Measurements from ENCODE around the gene RNU2-63P. TPM values are rescaled to one million over a fixed set of nuclear protein-coding genes. Genes with fewer than 3 reads are reported as not detected.

RNU2-63P gene
- total RNA-seq, 4 donors from 2014 or later, result not detected

DNA sequence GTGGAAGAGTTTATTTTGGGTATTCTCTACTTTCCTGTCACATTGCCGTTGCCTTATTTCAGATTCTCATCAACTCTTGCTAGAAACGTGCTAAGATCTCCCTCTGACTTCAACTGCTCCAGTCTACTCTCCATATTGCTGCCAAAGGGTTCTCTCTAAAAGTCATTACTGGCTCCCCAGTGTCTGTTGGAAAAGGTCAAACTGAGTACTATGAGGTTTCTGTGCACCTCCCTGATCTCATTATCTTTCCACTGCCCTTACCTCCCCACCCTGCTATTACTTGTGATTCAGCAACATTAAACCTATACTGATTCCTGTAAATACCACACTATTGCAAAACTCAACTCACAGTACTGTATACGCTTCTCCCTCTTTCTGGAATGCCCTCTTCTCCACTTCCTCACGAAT is 41.1 kb upstream of the RNU2-63P start:
- WGBS, 2 donors, result 62 to 72% methylated on average over 4 of the region's 4 CpGs
- no peak for DNase-seq (ENCODE audit: low spot score in 2 of 2)
- intact Hi-C loops (cut with DNase I; ENCODE audit: low total_unique reads), result loop anchor here (10.0 kb wide), 1 partner anchor 117 kb away; the partner anchor contains the start of gene THNSL2
- TF ChIP-seq POLR2A (IDR thresholded peaks at IDR 0.05), result no peak
- TF ChIP-seq, protein P1, sequence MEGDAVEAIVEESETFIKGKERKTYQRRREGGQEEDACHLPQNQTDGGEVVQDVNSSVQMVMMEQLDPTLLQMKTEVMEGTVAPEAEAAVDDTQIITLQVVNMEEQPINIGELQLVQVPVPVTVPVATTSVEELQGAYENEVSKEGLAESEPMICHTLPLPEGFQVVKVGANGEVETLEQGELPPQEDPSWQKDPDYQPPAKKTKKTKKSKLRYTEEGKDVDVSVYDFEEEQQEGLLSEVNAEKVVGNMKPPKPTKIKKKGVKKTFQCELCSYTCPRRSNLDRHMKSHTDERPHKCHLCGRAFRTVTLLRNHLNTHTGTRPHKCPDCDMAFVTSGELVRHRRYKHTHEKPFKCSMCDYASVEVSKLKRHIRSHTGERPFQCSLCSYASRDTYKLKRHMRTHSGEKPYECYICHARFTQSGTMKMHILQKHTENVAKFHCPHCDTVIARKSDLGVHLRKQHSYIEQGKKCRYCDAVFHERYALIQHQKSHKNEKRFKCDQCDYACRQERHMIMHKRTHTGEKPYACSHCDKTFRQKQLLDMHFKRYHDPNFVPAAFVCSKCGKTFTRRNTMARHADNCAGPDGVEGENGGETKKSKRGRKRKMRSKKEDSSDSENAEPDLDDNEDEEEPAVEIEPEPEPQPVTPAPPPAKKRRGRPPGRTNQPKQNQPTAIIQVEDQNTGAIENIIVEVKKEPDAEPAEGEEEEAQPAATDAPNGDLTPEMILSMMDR (IDR thresholded peaks at IDR 0.05), result no peak
- H3K4me3 ChIP-seq (ENCODE audit: low read depth, poor library complexity, severe bottlenecking), result no peak overlapping the region

GRCh38 chr2:88055371-88056128 is 39.2 kb upstream of the RNU2-63P start, which contains the start of gene KRCC1:
KRCC1 (minus strand) TSS chr2:88055783; CDS start chr2:88028563, 27,220 bp downstream.
- peak within 1 kb of the TSS; percentile 96 for H3K4me3 ChIP-seq (ENCODE audit: low read depth, poor library complexity, severe bottlenecking)
- intact Hi-C loops (cut with DNase I; ENCODE audit: low total_unique reads), result loop anchor here (10.0 kb wide), 1 partner anchor 119 kb away; the partner anchor contains the start of gene THNSL2
- TF ChIP-seq, protein P1 (IDR thresholded peaks at IDR 0.05), result no peak
- peak in 1 of 2 donors; percentile 36 for TF ChIP-seq POLR2A (IDR thresholded peaks at IDR 0.05)
- 0 to 1% methylated on average over 29 to 63 of the region's 77 CpGs for WGBS, 2 donors
- DNase-seq (ENCODE audit: low spot score in 2 of 2), result peak; percentile 94 to 99

DNA sequence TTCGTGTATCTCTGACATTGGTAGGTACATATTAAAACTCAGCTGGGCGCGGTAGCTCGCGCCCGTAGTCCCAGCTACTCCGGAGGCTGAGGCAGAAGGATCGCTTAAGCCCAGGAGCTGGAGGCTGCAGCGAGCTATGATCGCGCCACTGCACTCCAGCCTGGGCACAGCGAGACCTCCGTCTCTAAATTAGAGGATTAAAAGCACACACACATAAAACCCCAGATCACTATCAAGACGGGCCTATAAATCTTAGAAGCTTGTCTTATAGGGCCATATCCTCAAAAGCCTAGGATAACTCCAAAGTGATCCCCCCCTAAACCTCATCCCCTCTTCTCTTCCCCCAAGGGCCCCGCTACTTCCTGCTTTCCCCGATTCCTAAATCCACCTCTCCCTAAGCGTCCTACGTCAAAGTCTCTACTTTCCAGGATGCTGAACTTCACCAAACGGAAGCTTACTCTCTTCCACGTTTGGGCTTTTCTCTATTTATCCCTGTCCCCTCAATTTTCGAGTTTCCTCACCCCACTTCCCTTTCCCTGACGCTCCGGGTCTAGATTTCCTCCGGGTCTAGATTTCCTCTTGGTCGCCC is 38.5 kb upstream of the RNU2-63P start:
- peak overlapping the region; percentile 96 for H3K4me3 ChIP-seq (ENCODE audit: low read depth, poor library complexity, severe bottlenecking)
- WGBS, 2 donors, result 24 to 25% methylated on average over 25 of the region's 25 CpGs
- intact Hi-C loops (cut with DNase I; ENCODE audit: low total_unique reads), result loop anchor here (10.0 kb wide), 1 partner anchor 120 kb away; the partner anchor contains the start of gene THNSL2
- TF ChIP-seq POLR2A (IDR thresholded peaks at IDR 0.05), result no peak
- TF ChIP-seq, protein P1 (IDR thresholded peaks at IDR 0.05), result no peak
- DNase-seq (ENCODE audit: low spot score in 2 of 2), result no peak

GRCh38 chr2:88053934-88054781 is 37.8 kb upstream of the RNU2-63P start:
- DNase-seq (ENCODE audit: low spot score in 2 of 2), result no peak
- 37 to 44% methylated on average over 10 of the region's 10 CpGs for WGBS, 2 donors
- TF ChIP-seq POLR2A (IDR thresholded peaks at IDR 0.05), result no peak
- TF ChIP-seq, protein P1 (IDR thresholded peaks at IDR 0.05), result no peak
- peak overlapping the region; percentile 96 for H3K4me3 ChIP-seq (ENCODE audit: low read depth, poor library complexity, severe bottlenecking)
- intact Hi-C loops (cut with DNase I; ENCODE audit: low total_unique reads), result loop anchor here (10.0 kb wide), 1 partner anchor 121 kb away; the partner anchor contains the start of gene THNSL2

DNA sequence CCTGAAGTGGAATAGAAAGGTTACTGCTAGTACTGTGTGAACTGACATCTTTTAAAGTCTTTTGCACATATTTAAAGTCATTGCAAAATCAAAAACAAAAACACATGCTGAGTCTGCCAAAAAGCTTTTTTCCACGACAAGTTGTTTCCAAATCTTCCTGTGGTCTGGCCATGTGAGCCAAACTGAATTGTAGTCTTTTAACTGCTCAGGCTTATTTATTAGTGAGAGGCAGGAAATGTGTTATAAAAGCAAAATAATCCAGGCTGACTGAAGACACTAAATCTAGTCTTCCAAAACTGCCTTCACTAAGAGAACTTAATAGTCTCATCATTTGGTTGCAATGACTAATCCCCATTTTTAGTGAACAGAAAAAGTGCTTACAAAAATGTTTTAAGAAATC is 36.9 kb upstream of the RNU2-63P start:
- WGBS, 2 donors, result 0 to 5% methylated on average over 1 of the region's 1 CpG
- intact Hi-C loops (cut with DNase I; ENCODE audit: low total_unique reads), result loop anchor here (10.0 kb wide), 1 partner anchor 122 kb away; the partner anchor contains the start of gene THNSL2
- DNase-seq (ENCODE audit: low spot score in 2 of 2), result peak in 1 of 2 donors; percentile 50
- no peak overlapping the region for H3K4me3 ChIP-seq (ENCODE audit: low read depth, poor library complexity, severe bottlenecking)
- TF ChIP-seq, protein P1 (IDR thresholded peaks at IDR 0.05), result no peak
- TF ChIP-seq POLR2A (IDR thresholded peaks at IDR 0.05), result no peak
